ENCODE measurements around the gene ALPK1. TPM values are rescaled to one million over a fixed set of nuclear protein-coding genes. Genes with fewer than 3 reads are reported as not detected.

The ALPK1 gene
- polyA plus RNA-seq, 1 donor from 2014 or later = 4.5 TPM

GRCh38 chr4:112329672-112330375 lies 32.7 kb downstream of the ALPK1 start:
- Mint-ChIP-seq H3K27ac (no peak overlapping the region), H3K4me1 (peaks cover 0 to 2% (median 0%) of the 10 kb centered on the region in 3 donors), H3K27me3 (no peaks in the 10 kb centered on the region), H3K4me3 (no peak overlapping the region), H3K9me3 (no peaks in the 10 kb centered on the region), H3K36me3 (peaks cover 1% of the 10 kb centered on the region)

GRCh38 chr4:112330921-112331320 lies 33.8 kb downstream of the ALPK1 start:
- Mint-ChIP-seq H3K27me3 (no peaks in the 10 kb centered on the region), H3K36me3 (peaks cover 4% of the 10 kb centered on the region), H3K27ac (no peak overlapping the region), H3K4me1 (peaks cover 0 to 2% (median 0%) of the 10 kb centered on the region in 3 donors), H3K4me3 (no peak overlapping the region), H3K9me3 (no peaks in the 10 kb centered on the region)

GRCh38 chr4:112332398-112332797 lies 35.2 kb downstream of the ALPK1 start:
- Mint-ChIP-seq H3K36me3 (peaks cover 4% of the 10 kb centered on the region), H3K27ac (no peak overlapping the region), H3K27me3 (no peaks in the 10 kb centered on the region), H3K4me3 (no peak overlapping the region), H3K4me1 (peaks cover 0 to 2% (median 0%) of the 10 kb centered on the region in 3 donors), H3K9me3 (no peaks in the 10 kb centered on the region)

- Mint-ChIP-seq H3K27ac (no peak overlapping the region), H3K9me3 (no peaks in the 10 kb centered on the region), H3K4me1 (no peaks in the 10 kb centered on the region), H3K4me3 (no peak overlapping the region), H3K36me3 (peaks cover 13% of the 10 kb centered on the region), H3K27me3 (no peaks in the 10 kb centered on the region)
Observed at GRCh38 chr4:112340023-112340422, 42.9 kb downstream of the ALPK1 start.

- Mint-ChIP-seq H3K27ac (no peak overlapping the region), H3K9me3 (no peaks in the 10 kb centered on the region)
Observed at GRCh38 chr4:112341033-112341432, 43.9 kb downstream of the ALPK1 start.

GRCh38 chr4:112343330-112344080 lies 46.3 kb downstream of the ALPK1 start:
- H3K9me3 Mint-ChIP-seq = no peaks in the 10 kb centered on the region
- H3K36me3 Mint-ChIP-seq = peaks cover 13% of the 10 kb centered on the region
- H3K27me3 Mint-ChIP-seq = no peaks in the 10 kb centered on the region
- no peak overlapping the region for H3K4me3 Mint-ChIP-seq
- no peaks in the 10 kb centered on the region for H3K4me1 Mint-ChIP-seq
- H3K27ac Mint-ChIP-seq = no peak overlapping the region

More at GRCh38 chr4:112341033-112341432, 43.9 kb downstream of the ALPK1 start:
- H3K4me3 Mint-ChIP-seq = no peak overlapping the region
- no peaks in the 10 kb centered on the region for H3K4me1 Mint-ChIP-seq
- peaks cover 13% of the 10 kb centered on the region for H3K36me3 Mint-ChIP-seq
- H3K27me3 Mint-ChIP-seq = no peaks in the 10 kb centered on the region

GRCh38 chr4:112348488-112349158 lies 51.5 kb downstream of the ALPK1 start:
- Mint-ChIP-seq H3K27ac (no peak overlapping the region), H3K4me1 (no peaks in the 10 kb centered on the region), H3K36me3 (peaks cover 15% of the 10 kb centered on the region), H3K9me3 (peaks cover 0 to 2% (median 0%) of the 10 kb centered on the region in 3 donors), H3K4me3 (no peak overlapping the region), H3K27me3 (no peaks in the 10 kb centered on the region)

GRCh38 chr4:112352736-112353135 lies 55.6 kb downstream of the ALPK1 start:
- Mint-ChIP-seq H3K27me3 (no peaks in the 10 kb centered on the region), H3K4me1 (no peaks in the 10 kb centered on the region), H3K9me3 (peaks cover 0 to 2% (median 0%) of the 10 kb centered on the region in 3 donors), H3K36me3 (peaks cover 9% of the 10 kb centered on the region), H3K27ac (no peak overlapping the region), H3K4me3 (no peak overlapping the region)

- Mint-ChIP-seq H3K9me3 (peaks cover 0 to 6% (median 4%) of the 10 kb centered on the region in 3 donors), H3K27ac (no peak overlapping the region), H3K36me3 (peaks cover 6% of the 10 kb centered on the region)
Observed at GRCh38 chr4:112355662-112356061, 58.5 kb downstream of the ALPK1 start.

GRCh38 chr4:112357453-112357852 lies 60.3 kb downstream of the ALPK1 start:
- no peak overlapping the region for H3K4me3 Mint-ChIP-seq
- H3K27ac Mint-ChIP-seq = no peak overlapping the region
- H3K4me1 Mint-ChIP-seq = peaks cover 0 to 10% (median 4%) of the 10 kb centered on the region in 3 donors
- H3K36me3 Mint-ChIP-seq = peaks cover 8% of the 10 kb centered on the region
- no peaks in the 10 kb centered on the region for H3K27me3 Mint-ChIP-seq
- H3K9me3 Mint-ChIP-seq = peaks cover 0 to 14% (median 4%) of the 10 kb centered on the region in 3 donors

More at GRCh38 chr4:112355662-112356061, 58.5 kb downstream of the ALPK1 start:
- Mint-ChIP-seq H3K27me3 (no peaks in the 10 kb centered on the region), H3K4me3 (no peak overlapping the region), H3K4me1 (peaks cover 0 to 2% (median 1%) of the 10 kb centered on the region in 3 donors)

GRCh38 chr4:112357897-112358296 lies 60.7 kb downstream of the ALPK1 start:
- no peaks in the 10 kb centered on the region for H3K27me3 Mint-ChIP-seq
- peaks cover 8% of the 10 kb centered on the region for H3K36me3 Mint-ChIP-seq
- H3K9me3 Mint-ChIP-seq = peaks cover 0 to 17% (median 4%) of the 10 kb centered on the region in 3 donors
- H3K4me1 Mint-ChIP-seq = peaks cover 0 to 10% (median 4%) of the 10 kb centered on the region in 3 donors
- H3K27ac Mint-ChIP-seq = no peak overlapping the region
- H3K4me3 Mint-ChIP-seq = no peak overlapping the region

- peaks cover 8% of the 10 kb centered on the region for H3K36me3 Mint-ChIP-seq
- no peaks in the 10 kb centered on the region for H3K27me3 Mint-ChIP-seq
- no peak overlapping the region for H3K27ac Mint-ChIP-seq
- no peak overlapping the region for H3K4me3 Mint-ChIP-seq
- H3K4me1 Mint-ChIP-seq = peaks cover 0 to 10% (median 4%) of the 10 kb centered on the region in 3 donors
- H3K9me3 Mint-ChIP-seq = peaks cover 0 to 22% (median 4%) of the 10 kb centered on the region in 3 donors
Observed at GRCh38 chr4:112358415-112358814, 61.2 kb downstream of the ALPK1 start.

- no peak overlapping the region for H3K27ac Mint-ChIP-seq
- H3K9me3 Mint-ChIP-seq = peaks cover 0 to 24% (median 4%) of the 10 kb centered on the region in 3 donors
- H3K4me1 Mint-ChIP-seq = peaks cover 0 to 10% (median 4%) of the 10 kb centered on the region in 3 donors
- no peak overlapping the region for H3K4me3 Mint-ChIP-seq
- H3K36me3 Mint-ChIP-seq = peaks cover 8% of the 10 kb centered on the region
- no peaks in the 10 kb centered on the region for H3K27me3 Mint-ChIP-seq
Observed at GRCh38 chr4:112358952-112359749, 62.0 kb downstream of the ALPK1 start.

GRCh38 chr4:112361181-112361791 lies 64.1 kb downstream of the ALPK1 start:
- Mint-ChIP-seq H3K9me3 (peaks cover 4 to 24% (median 7%) of the 10 kb centered on the region in 3 donors), H3K27ac (no peak overlapping the region), H3K27me3 (no peaks in the 10 kb centered on the region), H3K4me1 (peaks cover 0 to 10% (median 4%) of the 10 kb centered on the region in 3 donors), H3K36me3 (peaks cover 8% of the 10 kb centered on the region), H3K4me3 (no peak overlapping the region)
